HS-27A (cell line): ENCODE measurements around the gene AKR7A2.
A peak's percentile ranks its signal among the peaks of the same experiment; 100 is the strongest.

Source experiments
- DNase-seq: peaks from one replicate; pipeline ENCODE4 v3.0.0-alpha.2; 2012; ENCODE audit warnings: low read depth, missing footprints

Gene AKR7A2

DNA sequence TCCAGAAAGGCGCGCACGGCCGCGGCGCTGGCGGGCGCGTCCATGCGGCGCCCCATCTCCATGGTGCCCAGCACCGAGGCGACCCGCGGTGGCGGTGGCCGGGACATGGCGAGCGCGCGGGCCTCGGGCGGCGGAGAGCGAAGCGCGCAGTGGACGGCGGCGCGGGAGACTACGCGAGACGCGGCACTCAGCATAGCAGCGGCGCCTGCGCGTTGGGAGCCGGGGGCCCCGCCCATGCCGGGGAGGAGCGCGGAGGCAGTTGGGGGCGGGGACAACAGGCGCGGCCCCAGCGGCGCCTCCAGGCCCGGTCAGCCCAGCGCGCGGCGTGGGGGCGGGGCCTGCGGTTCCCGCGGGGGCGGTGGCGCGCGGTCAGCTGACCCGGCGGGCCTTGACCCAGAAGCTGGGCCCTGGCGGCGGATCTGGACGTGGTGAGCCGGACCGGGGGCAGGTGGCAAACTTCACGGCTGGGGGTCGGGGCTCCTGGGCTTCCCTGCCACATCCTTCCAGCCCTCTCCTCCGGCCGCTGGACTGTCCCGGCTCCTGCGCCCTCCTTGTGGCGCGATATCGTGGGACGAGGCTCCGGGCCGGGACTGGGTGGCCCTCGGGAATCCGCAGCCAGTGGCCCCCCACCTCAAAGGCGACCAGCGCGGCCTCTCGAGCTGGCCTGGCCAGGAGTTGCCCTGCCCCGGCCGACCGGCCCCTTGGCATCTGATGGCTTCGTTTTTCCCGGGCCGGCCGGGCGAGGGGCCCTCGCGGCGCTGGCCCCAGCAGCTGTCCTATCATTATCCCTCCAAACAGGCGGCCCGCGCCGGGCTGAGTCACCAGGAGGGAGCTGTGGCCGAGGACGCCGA is at the start of gene AKR7A2, which contains the start of gene SLC66A1:
TSS of gene AKR7A2 (minus strand) at position 214 of the 851 bp plus-strand sequence. CDS start at position 194, 20 bp downstream.
TSS of gene SLC66A1 (plus strand) at position 396 of the 851 bp plus-strand sequence. CDS start 5,352 bp downstream, outside the sequence.
- DNase-seq: peak; percentile 62

DNA sequence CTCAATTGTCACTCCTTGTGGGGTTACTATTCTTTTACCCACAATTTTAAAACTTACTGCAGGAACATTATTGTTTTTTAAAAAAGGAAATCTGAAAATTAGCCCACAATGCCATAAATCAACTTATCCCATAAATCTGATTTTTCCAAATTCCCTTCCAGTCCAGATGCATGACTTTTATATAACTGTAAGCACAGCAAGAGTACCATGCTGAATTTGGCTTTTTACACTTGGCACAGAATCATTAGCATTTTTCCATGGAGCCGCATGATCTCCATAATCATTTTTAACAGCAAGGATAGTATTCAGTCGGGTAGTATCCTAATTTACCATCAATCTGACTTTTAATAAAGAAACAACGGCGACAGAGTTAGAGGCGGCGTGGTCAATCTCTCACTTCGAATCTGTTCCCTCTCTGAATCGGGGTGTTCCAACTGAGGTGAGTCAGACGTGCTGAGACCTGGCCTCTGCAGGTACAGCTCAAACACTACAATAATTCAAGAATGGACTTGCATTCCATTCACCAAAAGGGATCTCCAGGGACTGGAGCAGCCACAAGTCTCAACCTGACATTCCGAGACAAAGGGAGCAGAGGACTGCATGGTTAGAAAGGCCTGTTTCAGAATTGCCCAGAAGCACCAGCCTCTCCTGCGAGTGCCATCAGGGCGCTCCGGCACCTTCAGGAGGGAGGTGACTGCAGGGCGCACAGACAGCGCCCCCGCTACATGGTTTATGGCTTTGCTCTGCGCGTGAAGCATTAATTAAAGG is 49.1 kb upstream of the AKR7A2 start:
- DNase-seq: no peak

- DNase-seq: no peak
Measured at GRCh38 chr1:19360432-19360831, 48.5 kb upstream of the AKR7A2 start.

GRCh38 chr1:19360016-19360415 is 48.1 kb upstream of the AKR7A2 start:
- no peak for DNase-seq

- DNase-seq: no peak
Measured at GRCh38 chr1:19359357-19359756, 47.4 kb upstream of the AKR7A2 start.

DNA sequence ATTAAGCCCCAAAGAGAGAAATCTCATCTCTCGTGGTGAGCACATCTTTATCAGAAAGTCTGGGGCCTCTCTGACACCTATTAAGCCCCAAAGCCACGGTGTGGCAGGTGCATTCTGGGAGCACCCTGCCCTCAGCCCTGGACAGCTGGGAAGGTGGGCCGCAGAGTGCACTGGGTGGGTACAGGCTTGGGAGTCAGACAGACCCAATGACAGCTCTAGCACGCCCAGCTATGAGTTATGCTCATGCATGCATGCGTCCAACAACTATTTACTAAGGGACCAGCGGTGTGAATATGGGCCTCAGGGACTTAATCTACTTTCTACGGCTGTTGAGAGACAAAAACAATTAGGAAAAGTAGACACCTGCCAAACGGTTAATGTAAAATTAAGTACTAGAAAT is 46.8 kb upstream of the AKR7A2 start:
- no peak for DNase-seq

DNA sequence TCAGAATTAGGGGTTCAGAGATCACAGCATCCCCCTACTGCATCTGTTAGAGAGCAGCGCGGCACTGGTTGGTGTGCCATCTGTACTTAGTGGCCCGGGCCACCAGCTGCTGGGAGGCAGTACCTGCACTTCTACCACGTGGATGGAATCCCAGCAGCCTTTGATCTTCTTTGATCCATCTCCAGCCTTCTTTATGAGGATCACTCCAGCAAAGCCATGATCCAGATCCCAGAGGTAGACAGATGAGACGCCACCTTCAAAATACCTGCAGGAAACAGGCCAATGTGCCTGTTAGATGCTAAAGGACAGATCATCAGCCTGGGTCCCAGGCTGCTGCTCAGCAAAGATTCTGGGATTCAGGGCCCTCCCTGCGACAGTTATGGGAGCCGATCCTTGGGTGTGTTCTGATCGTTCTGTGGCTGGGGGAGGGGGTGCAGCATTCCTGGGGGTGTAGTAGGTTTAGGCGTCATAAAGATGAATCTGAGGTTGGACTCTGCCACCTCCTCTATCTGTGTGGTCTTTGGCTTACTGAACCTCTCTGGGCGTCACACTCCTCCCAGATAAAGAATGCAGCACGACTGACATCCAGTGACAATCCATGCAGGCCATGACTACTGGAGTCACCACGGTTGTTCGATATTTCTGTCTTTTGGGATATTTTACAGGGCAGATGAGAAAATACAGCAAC is 45.5 kb upstream of the AKR7A2 start:
- no peak for DNase-seq

- DNase-seq: no peak
Measured at GRCh38 chr1:19356266-19356665, 44.3 kb upstream of the AKR7A2 start.

- no peak for DNase-seq
Measured at GRCh38 chr1:19354531-19354981, 42.6 kb upstream of the AKR7A2 start.

DNA sequence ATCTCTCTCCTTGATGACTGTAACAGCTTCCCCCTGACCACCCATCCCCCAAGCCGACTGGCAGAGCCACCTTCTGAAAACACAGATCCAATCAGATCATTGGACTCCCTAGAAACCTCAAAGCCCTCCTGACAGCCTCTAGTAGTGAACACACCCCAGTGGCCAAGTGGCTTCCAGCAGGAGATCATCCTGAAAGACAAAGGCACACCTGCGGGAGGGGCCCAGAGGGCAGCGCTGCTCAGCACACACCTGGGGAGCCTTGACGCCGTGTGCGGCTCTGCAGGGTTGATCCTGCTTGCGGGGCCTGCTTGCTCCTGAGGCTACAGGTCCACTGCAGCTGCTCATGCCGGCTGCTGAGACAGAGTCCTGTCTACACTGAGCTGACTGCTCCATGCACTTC is 41.7 kb upstream of the AKR7A2 start:
- DNase-seq: no peak

DNA sequence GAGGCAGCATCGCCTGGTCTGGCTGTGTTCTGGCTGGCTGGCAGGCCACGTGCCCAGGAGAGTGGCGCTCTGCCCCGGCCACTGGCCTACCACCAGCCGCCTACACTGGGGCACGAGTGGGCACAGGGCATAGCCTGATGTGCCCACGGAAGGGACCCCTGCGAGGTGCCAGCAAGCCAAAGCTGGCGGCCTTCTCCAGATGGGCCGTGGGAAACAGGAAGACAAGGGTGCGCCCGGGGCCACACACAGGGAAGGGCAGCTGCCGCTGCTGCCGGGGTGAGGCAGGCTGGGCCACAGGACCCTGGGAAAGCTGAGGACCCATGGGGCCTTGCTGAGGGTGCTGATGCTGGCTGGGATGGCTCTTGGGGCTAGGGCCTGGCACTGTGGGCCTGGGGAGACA is 40.9 kb upstream of the AKR7A2 start:
- DNase-seq: no peak

- no peak for DNase-seq
Measured at GRCh38 chr1:19351873-19352272, 39.9 kb upstream of the AKR7A2 start.

DNA sequence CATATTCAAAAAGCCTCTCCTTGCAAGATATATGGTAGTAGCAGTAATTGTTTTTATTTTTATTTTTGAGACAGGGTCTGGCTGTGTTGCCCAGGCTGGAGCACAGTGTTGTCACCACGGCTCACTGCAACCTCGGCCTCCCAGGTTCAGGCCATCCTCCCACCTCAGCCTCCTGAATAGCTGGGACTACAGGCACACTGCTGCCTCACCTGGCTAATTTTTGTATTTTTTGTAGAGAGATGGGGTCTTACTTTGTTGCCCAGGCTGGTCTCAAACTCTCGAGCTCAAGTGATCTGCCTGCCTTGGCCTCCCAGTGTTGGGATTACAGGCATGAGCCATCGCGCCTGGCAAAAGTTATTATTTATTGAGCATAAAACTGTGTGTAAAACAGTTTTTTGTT is 38.6 kb upstream of the AKR7A2 start:
- DNase-seq: no peak

- no peak for DNase-seq
Measured at GRCh38 chr1:19349999-19350398, 38.1 kb upstream of the AKR7A2 start.

DNA sequence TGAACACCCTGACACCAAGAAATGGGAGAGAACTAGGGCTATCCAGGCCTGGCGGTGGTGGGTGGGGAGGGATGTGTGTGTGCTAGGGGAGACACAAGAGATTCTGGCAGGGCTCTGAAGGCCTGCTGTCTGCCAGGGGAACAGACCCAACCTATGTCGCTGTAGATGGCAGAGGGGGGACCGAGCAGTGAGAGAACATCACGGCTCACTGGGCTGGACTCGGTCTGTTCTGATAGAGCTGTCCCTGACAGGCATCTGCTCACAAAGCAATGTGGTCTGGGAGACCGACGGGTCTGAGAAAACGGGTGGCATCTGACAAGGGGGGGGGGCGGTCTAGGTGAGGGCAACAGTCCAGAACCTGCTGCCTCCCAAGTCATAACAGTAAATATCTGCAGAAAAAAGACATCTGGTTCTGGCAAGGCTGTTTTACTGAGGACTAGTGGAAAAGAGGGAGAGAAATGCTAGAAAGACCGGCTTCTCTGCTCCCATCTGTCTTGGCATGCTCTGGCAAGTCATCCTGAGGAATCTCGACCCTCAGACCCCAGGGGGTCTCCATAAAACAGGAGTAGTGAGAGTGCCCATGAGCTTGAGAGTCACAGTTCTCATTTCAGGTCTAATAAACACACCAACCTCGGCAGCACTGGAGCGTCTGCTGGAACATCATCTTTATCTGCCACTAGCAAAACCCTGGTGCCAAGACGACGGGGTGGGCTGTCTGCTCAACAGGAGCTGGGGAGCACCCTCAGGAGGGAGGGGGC is 36.7 kb upstream of the AKR7A2 start:
- DNase-seq: no peak

DNA sequence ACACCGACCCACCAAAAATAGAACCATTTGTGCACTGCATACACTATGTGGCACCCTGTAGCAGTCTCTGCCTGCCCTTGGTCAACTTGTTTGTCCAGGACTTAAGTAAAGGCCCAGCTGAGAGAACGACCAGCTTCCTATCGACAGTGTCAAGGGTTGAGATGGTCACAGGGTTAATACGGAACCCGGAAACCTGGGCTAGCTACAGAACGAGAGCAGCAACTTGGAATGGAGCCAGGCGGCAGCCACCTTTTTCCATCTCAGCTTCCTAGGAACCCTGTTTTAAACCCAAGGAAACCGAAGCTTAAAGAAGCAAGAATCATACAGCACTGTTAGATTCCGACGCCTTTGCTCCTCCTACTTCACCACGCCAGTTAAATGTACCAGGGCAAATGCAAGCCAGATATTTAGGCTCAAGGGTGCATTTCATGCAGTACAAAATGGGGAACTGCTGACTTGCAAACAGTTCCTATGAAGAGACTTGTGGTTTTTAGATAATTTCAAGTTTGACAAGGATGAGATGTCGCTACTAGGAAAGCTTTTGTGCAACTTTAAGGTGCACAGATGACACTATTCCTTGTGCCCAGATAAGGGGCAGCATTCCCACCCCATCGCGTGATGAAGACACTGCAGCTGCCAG is 35.7 kb upstream of the AKR7A2 start:
- no peak for DNase-seq

GRCh38 chr1:19346026-19346425 is 34.1 kb upstream of the AKR7A2 start:
- no peak for DNase-seq

GRCh38 chr1:19345391-19345790 is 33.4 kb upstream of the AKR7A2 start:
- no peak for DNase-seq

DNA sequence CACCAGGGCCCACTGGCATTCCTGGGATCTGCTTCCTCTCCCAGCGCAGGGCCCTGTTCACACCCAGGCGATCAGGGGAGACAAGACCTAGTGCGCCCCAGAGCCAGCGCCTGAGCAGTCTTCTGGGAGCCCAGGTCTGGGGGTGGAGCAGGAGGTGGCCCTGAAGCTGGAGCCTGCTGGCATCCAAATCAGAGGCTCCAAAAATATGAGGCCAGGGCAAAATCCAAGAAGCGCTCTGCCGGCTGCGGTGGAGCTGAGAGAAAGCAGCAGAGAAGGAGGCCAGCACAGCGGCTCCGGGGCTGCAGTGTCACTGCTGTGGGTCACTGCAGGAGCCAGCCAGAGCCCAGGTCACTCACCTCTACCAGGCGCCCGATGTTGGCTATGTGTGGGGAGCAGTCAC is 32.9 kb upstream of the AKR7A2 start:
- DNase-seq: no peak

DNA sequence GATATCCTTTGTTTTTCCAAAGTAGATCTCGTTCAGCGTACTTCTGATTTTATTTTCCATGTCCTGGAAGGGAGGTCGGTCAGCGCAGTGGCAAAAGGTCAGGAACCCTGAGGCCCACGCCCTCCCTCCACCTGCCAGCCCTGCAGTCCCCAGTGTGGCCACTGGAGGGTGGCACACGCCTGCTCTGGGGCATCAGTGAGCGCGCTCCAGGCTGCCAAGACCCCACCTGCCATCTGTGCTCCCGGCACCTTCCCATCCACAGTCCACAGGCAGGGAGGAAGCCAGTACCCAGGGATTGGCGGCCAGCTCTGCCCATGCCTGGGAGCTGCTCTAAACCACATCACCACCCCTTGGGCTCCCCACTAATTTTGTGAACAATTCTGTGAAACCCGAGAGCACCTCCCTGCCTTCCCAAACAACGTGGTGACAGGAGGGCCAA is 32.4 kb upstream of the AKR7A2 start:
- no peak for DNase-seq
